ENCODE results near the gene HMCN2. TPM values are rescaled to one million over a fixed set of nuclear protein-coding genes. Genes with fewer than 3 reads are reported as not detected.
A peak's percentile ranks its signal among the peaks of the same experiment; 100 is the strongest.

HMCN2 gene
- total RNA-seq, 6 experiments from 2014 or later = 0.31 to 2.0 (median 1.1) TPM

- no peaks in the 10 kb centered on the region for H3K36me3 ChIP-seq
- no peaks in the 10 kb centered on the region for H3K27me3 ChIP-seq
- TF ChIP-seq CTCF (IDR thresholded peaks at IDR 0.05) = no peak
- TF ChIP-seq POLR2A (IDR thresholded peaks at IDR 0.05) = no peak
- H3K9me3 ChIP-seq = no peaks in the 10 kb centered on the region
- intact Hi-C loops (cut with DNase I) = loop anchor here in 1 of 2 donors (10.0 kb wide), 1 partner anchor 80 kb away; no protein-coding TSS in a partner anchor
- no peak overlapping the region for H3K27ac ChIP-seq
- DNase-seq = no peak
- 47% methylated on average over 5 of the region's 18 CpGs for WGBS (ENCODE audit: insufficient coverage, low coverage, low lambda C conversion rate, missing lambda C conversion rate)
- ATAC-seq = no peak
- H3K4me1 ChIP-seq = peaks cover 0 to 47% (median 19%) of the 10 kb centered on the region in 4 donors
- no peak overlapping the region for H3K4me3 ChIP-seq
These were observed 878 bp upstream of the HMCN2 start for GRCh38 chr9:130264414-130265350.

GRCh38 chr9:130266236-130267098 lies 907 bp downstream of the HMCN2 start:
- Histone ChIP-seq H3K9me3 (no peaks in the 10 kb centered on the region), H3K4me1 (peaks cover 0 to 35% (median 14%) of the 10 kb centered on the region in 4 donors), H3K27me3 (no peaks in the 10 kb centered on the region), H3K36me3 (no peaks in the 10 kb centered on the region), H3K27ac (no peak overlapping the region), H3K4me3 (no peak overlapping the region)
- WGBS (ENCODE audit: insufficient coverage, low coverage, low lambda C conversion rate, missing lambda C conversion rate) = 27% methylated on average over 12 of the region's 41 CpGs
- no peak for ATAC-seq
- intact Hi-C loops (cut with DNase I) = loop anchor here in 1 of 2 donors (10.0 kb wide), 1 partner anchor 78 kb away; no protein-coding TSS in a partner anchor
- peak in 1 of 3 donors; percentile 48 for DNase-seq
- TF ChIP-seq POLR2A (IDR thresholded peaks at IDR 0.05) (no peak), CTCF (IDR thresholded peaks at IDR 0.05) (no peak)

DNA sequence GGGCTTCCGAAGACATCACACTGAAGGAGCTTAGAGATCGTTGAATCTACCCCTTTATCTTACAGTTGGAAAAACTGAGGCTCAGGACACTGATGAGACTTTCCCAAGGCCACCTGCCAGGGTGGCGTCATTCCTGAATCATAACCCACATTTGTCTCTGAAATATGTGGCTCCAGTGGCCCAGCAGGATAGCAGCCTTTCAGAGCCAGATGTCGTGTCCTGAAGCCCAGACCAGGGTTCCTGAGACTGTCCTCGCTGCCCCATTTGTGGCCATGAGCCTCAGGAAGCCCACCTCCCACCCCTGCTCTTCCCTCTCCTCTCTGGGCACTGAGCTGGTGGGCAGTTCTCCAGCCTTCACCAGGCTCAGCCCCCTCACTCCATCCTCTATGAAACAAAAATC lies 2.4 kb downstream of the HMCN2 start:
- no peaks in the 10 kb centered on the region for H3K9me3 ChIP-seq
- intact Hi-C loops (cut with DNase I) = loop anchor here in 1 of 2 donors (10.0 kb wide), 1 partner anchor 77 kb away; no protein-coding TSS in a partner anchor
- H3K36me3 ChIP-seq = no peaks in the 10 kb centered on the region
- 84% methylated on average over 3 of the region's 5 CpGs for WGBS (ENCODE audit: insufficient coverage, low coverage, low lambda C conversion rate, missing lambda C conversion rate)
- H3K27ac ChIP-seq = no peak overlapping the region
- H3K4me1 ChIP-seq = peaks cover 0 to 25% (median 9%) of the 10 kb centered on the region in 4 donors
- TF ChIP-seq POLR2A (IDR thresholded peaks at IDR 0.05) (no peak), CTCF (IDR thresholded peaks at IDR 0.05) (no peak)
- no peak overlapping the region for H3K4me3 ChIP-seq
- ATAC-seq (no peak), DNase-seq (no peak)
- H3K27me3 ChIP-seq = no peaks in the 10 kb centered on the region

GRCh38 chr9:130268521-130269211 lies 3.1 kb downstream of the HMCN2 start:
- Histone ChIP-seq H3K4me1 (peaks cover 0 to 18% (median 6%) of the 10 kb centered on the region in 4 donors), H3K36me3 (no peaks in the 10 kb centered on the region), H3K4me3 (no peak overlapping the region), H3K9me3 (no peaks in the 10 kb centered on the region), H3K27ac (no peak overlapping the region), H3K27me3 (no peaks in the 10 kb centered on the region)
- TF ChIP-seq POLR2A (IDR thresholded peaks at IDR 0.05) (no peak), CTCF (IDR thresholded peaks at IDR 0.05) (no peak)
- ATAC-seq = peak in 1 of 4 donors; percentile 5
- intact Hi-C loops (cut with DNase I) = loop anchor here in 1 of 2 donors (10.0 kb wide), 1 partner anchor 76 kb away; no protein-coding TSS in a partner anchor
- DNase-seq = no peak
- WGBS (ENCODE audit: insufficient coverage, low coverage, low lambda C conversion rate, missing lambda C conversion rate) = 54% methylated on average over 14 of the region's 16 CpGs

Measured in right lobe of liver (tissue), 6 donors.